ENCODE measurements around the gene DNAJC5G.
A peak's percentile ranks its signal among the peaks of the same experiment; 100 is the strongest.

DNAJC5G gene

DNA sequence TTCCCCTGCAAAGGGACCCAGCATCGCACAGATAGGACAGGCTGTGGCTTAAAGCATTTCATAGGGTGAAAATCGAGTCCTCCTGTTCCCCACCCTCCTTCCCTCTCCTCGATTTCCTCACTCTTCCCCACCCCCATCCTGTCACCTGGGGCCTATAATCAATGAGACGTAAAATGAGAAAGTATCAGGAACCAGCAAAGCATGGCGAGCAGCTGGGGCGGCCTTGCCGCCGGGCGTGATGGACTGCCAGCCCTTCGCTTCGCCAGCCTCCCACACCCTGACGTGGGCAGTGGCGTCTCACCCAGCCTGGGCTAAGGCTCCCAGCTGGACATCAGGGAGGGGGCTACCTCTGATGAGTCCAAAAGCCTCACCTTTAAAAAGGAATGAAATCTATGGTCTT is 23.5 kb upstream of the DNAJC5G start:
- WGBS, 2 experiments (ENCODE audit: insufficient coverage in 2 of 2) = 77 to 84% methylated on average over 8 to 11 of the region's 13 CpGs
- H3K36me3 ChIP-seq (ENCODE audit: control insufficient read depth, insufficient read depth, low read length) = no peaks in the 10 kb centered on the region
- no peak overlapping the region for H3K4me3 ChIP-seq (ENCODE audit: extremely low read depth, insufficient read depth, low read length, poor library complexity, severe bottlenecking)
- H3K27ac ChIP-seq (ENCODE audit: low read depth, low read length, severe bottlenecking) = no peak overlapping the region
- H3K9me3 ChIP-seq (ENCODE audit: control insufficient read depth, low read length) = no peaks in the 10 kb centered on the region
- H3K4me1 ChIP-seq (ENCODE audit: control insufficient read depth, insufficient read depth, low read length, poor library complexity, severe bottlenecking) = no peaks in the 10 kb centered on the region

DNA sequence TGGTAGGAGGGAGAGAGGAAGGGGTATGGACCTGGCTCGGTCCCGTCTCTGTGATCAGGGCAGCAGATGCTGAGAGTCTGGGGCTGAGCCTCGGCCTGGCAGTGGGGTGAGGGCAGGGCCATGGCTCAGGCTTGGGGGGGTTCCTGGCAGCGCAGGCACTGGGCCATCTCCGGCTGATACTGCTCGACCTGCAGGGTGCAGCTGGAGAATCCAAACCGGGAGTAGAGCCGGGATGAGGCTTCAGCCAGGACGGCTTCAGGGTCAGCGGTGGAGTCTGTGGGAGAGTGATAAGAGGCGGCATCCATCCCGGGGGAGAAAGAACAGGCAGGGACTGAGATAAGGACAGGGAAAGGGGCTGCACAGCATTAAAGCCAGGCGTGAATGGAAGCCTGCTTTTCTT is 20.0 kb upstream of the DNAJC5G start:
- Histone ChIP-seq H3K27ac (ENCODE audit: low read depth, low read length, severe bottlenecking) (no peak overlapping the region), H3K4me3 (ENCODE audit: extremely low read depth, insufficient read depth, low read length, poor library complexity, severe bottlenecking) (no peak overlapping the region), H3K36me3 (ENCODE audit: control insufficient read depth, insufficient read depth, low read length) (no peaks in the 10 kb centered on the region), H3K9me3 (ENCODE audit: control insufficient read depth, low read length) (no peaks in the 10 kb centered on the region), H3K4me1 (ENCODE audit: control insufficient read depth, insufficient read depth, low read length, poor library complexity, severe bottlenecking) (no peaks in the 10 kb centered on the region)
- WGBS, 2 experiments (ENCODE audit: insufficient coverage in 2 of 2) = 72 to 78% methylated on average over 8 to 10 of the region's 13 CpGs

DNA sequence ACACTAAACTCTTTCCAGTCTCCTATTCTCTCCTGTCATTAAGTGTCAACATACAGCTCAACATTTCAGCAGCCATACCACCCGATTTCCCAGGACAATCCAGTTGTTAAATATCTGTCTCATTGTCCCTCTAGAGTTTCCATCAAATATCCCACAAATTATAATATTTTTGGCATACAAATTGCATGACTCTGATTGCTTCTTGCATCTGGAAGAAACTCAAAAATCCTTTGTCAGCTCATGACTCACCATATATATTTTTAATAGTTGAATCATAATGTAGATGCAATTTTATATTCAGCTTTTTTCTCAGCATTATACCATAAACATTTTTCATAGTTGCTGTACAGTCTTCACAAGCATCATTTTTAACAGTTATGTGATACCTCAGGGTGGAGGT is 19.6 kb upstream of the DNAJC5G start:
- Histone ChIP-seq H3K4me3 (ENCODE audit: extremely low read depth, insufficient read depth, low read length, poor library complexity, severe bottlenecking) (no peak overlapping the region), H3K27ac (ENCODE audit: low read depth, low read length, severe bottlenecking) (no peak overlapping the region), H3K36me3 (ENCODE audit: control insufficient read depth, insufficient read depth, low read length) (no peaks in the 10 kb centered on the region), H3K9me3 (ENCODE audit: control insufficient read depth, low read length) (no peaks in the 10 kb centered on the region), H3K4me1 (ENCODE audit: control insufficient read depth, insufficient read depth, low read length, poor library complexity, severe bottlenecking) (no peaks in the 10 kb centered on the region)
- 45 to 67% methylated on average over 1 of the region's 1 CpG for WGBS, 2 experiments (ENCODE audit: insufficient coverage in 2 of 2)

DNA sequence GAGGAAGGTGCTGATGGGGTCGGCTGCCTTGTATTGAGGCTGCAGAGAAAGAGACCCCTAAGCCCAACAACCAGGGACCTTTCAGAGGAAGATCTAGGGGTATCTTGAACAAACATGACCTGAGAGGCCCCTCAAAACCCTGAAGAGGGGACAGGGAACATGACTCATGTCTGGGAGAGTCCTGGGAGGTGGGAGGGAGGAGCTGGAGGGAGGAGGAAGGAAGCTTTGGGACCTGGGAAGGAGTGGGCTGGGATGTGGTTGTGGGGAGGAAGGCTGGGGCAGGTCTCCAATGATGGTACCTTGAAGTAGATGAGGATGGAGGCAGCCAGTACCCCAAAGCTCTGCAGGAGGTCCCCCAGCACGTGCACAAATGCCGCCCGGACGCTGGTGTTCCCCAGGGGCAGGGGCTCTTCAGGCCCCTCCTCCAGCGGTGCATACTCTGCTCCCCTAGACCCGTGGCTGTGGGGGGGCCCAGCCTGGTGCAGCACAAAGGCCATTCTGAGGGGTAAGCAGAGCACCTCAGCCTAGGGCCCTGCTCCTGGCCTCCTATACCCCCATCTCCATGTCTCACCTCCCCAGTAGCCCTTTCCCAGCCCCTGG is 18.3 kb upstream of the DNAJC5G start:
- H3K27ac ChIP-seq (ENCODE audit: low read depth, low read length, severe bottlenecking) = no peak overlapping the region
- no peaks in the 10 kb centered on the region for H3K36me3 ChIP-seq (ENCODE audit: control insufficient read depth, insufficient read depth, low read length)
- H3K4me3 ChIP-seq (ENCODE audit: extremely low read depth, insufficient read depth, low read length, poor library complexity, severe bottlenecking) = no peak overlapping the region
- H3K9me3 ChIP-seq (ENCODE audit: control insufficient read depth, low read length) = no peaks in the 10 kb centered on the region
- no peaks in the 10 kb centered on the region for H3K4me1 ChIP-seq (ENCODE audit: control insufficient read depth, insufficient read depth, low read length, poor library complexity, severe bottlenecking)
- 83 to 88% methylated on average over 5 to 7 of the region's 7 CpGs for WGBS, 2 experiments (ENCODE audit: insufficient coverage in 2 of 2)

DNA sequence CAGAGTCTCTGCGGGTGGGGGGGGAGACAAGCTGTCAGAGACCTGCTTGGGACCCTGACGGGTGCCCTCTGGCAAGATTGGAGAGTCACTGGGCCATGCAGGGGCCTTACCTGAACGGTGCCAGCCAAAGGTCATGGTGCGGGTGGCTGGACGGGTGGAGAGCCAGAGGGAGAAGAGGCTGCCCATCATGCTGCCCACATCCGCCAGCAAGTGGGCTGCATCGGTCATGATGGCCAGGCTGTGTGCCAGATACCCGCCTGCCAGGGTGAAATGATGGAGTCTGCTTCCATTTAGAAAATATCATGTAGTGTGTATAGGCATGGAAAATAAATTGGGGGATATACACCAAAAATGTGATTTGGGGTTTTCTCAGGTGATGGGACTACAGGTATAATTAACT is 17.2 kb upstream of the DNAJC5G start:
- no peak overlapping the region for H3K27ac ChIP-seq (ENCODE audit: low read depth, low read length, severe bottlenecking)
- H3K9me3 ChIP-seq (ENCODE audit: control insufficient read depth, low read length) = no peaks in the 10 kb centered on the region
- 83 to 92% methylated on average over 8 of the region's 8 CpGs for WGBS, 2 experiments (ENCODE audit: insufficient coverage in 2 of 2)
- H3K4me3 ChIP-seq (ENCODE audit: extremely low read depth, insufficient read depth, low read length, poor library complexity, severe bottlenecking) = no peak overlapping the region
- peaks cover 2% of the 10 kb centered on the region for H3K4me1 ChIP-seq (ENCODE audit: control insufficient read depth, insufficient read depth, low read length, poor library complexity, severe bottlenecking)
- no peaks in the 10 kb centered on the region for H3K36me3 ChIP-seq (ENCODE audit: control insufficient read depth, insufficient read depth, low read length)

DNA sequence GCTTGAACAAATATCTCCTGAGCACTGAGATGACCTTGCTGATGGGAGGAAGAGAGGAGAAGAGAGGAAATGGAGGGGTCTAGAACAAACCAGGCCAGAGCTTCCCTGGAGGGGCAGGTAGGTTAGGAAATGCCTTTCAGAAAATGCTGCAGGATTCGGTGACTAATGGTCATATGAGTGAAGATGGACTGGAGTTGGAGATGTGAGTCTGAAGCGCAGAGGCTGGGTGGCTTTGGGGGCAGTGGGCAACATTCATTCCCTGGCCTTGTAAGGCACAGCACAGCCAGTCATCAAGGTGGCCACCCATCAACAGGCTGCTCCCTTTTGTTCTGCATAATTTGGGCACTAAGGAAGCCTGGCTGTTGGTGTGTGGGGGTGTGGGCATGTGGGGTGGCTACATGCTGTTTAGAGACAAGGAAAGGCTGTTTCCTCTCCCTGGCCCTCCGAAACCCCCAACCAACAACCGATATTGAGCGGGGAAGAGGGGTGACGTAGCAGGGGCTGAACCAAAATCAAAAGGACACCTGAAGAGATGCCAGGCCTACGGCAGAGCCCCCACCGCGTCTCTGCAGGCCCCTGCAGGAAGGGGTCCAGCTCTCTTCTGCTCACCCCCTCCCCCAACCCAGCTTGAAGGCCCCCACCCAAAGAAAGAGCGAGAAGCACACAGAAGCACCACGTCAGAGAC is 13.8 kb upstream of the DNAJC5G start:
- H3K27ac ChIP-seq (ENCODE audit: low read depth, low read length, severe bottlenecking) = no peak overlapping the region
- no peak overlapping the region for H3K4me3 ChIP-seq (ENCODE audit: extremely low read depth, insufficient read depth, low read length, poor library complexity, severe bottlenecking)
- peaks cover 8% of the 10 kb centered on the region for H3K4me1 ChIP-seq (ENCODE audit: control insufficient read depth, insufficient read depth, low read length, poor library complexity, severe bottlenecking)
- H3K36me3 ChIP-seq (ENCODE audit: control insufficient read depth, insufficient read depth, low read length) = no peaks in the 10 kb centered on the region
- WGBS, 2 experiments (ENCODE audit: insufficient coverage in 2 of 2) = 36 to 76% methylated on average over 5 to 9 of the region's 11 CpGs
- no peaks in the 10 kb centered on the region for H3K9me3 ChIP-seq (ENCODE audit: control insufficient read depth, low read length)

DNA sequence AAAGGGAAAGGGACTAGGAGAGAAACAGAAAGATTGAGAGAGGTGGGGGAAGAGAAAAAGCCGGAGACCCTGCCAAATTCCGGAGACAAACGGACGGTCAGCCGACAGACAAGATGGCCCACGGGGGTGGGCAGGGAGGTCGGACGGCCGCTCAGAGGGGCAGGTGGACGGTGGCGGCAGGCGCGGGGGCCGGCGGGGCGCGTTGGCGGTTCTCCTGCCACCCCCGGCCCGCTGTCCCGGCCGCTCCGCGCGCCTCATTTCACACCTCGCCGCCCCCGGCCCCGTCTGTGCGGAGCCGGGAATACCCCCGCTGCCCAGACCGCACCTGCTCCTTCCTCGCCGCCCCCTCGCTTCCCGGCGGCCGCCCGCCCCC is 13.3 kb upstream of the DNAJC5G start:
- H3K4me1 ChIP-seq (ENCODE audit: control insufficient read depth, insufficient read depth, low read length, poor library complexity, severe bottlenecking) = peaks cover 8% of the 10 kb centered on the region
- 3% methylated on average over 23 to 35 of the region's 40 CpGs for WGBS, 2 experiments (ENCODE audit: insufficient coverage in 2 of 2)
- no peak overlapping the region for H3K4me3 ChIP-seq (ENCODE audit: extremely low read depth, insufficient read depth, low read length, poor library complexity, severe bottlenecking)
- H3K36me3 ChIP-seq (ENCODE audit: control insufficient read depth, insufficient read depth, low read length) = no peaks in the 10 kb centered on the region
- no peaks in the 10 kb centered on the region for H3K9me3 ChIP-seq (ENCODE audit: control insufficient read depth, low read length)
- H3K27ac ChIP-seq (ENCODE audit: low read depth, low read length, severe bottlenecking) = no peak overlapping the region

DNA sequence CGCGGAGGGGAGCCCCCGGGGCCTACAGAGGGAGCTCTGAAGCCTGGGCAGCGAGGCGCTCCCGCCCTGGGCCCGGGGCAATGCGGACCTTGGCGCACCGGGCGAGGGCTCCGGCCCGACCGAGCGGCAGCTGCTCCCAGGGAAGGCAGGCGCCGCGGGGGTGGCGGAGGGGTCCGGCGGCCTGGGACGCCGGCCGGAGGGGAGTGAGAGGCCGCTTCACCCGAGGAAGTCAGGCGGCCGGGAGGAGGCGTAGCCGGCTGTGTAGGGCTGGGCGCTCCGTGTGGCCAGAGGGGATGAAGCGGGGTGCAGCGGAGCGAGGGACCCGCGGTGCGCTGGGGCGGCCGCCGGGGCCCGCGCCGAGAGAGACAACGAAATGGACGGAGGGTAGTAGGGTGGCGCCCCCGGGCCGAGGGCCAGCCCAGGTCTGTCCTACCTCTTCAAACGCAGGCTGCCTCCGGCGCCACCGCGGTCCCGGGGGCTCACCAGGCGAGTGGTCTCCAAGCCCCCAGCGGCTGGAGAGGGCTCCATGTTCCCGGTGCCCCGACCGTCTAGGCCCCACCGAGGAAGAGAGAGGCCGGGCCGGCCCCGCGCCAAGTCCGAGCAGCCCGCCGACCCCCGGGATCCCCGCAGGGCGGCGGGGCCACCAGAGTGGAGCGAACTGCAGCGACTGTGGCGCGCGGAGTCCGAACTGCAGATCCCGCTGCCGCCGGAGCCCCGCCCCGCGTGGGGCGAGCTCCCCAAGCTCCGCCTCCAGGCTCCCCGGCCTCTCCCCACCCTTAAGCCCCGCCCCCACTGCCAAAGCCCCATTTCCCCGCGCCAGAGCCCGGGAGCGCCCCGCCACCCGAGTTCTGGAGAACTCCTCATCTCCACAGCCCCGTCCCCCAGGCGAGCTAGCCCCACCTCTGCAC is 12.6 kb upstream of the DNAJC5G start, which contains the start of gene SLC30A3:
TSS of gene SLC30A3 (minus strand) at position 669 of the 908 bp plus-strand sequence. CDS start at position 528, 141 bp downstream.
- WGBS, 2 experiments (ENCODE audit: insufficient coverage in 2 of 2) = 1% methylated on average over 51 to 81 of the region's 96 CpGs
- Histone ChIP-seq H3K4me1 (ENCODE audit: control insufficient read depth, insufficient read depth, low read length, poor library complexity, severe bottlenecking) (peaks cover 8% of the 10 kb centered on the region), H3K27ac (ENCODE audit: low read depth, low read length, severe bottlenecking) (no peak within 1 kb of the TSS), H3K4me3 (ENCODE audit: extremely low read depth, insufficient read depth, low read length, poor library complexity, severe bottlenecking) (peak within 1 kb of the TSS; percentile 31), H3K36me3 (ENCODE audit: control insufficient read depth, insufficient read depth, low read length) (no peaks in the 10 kb centered on the region), H3K9me3 (ENCODE audit: control insufficient read depth, low read length) (no peaks in the 10 kb centered on the region)

DNA sequence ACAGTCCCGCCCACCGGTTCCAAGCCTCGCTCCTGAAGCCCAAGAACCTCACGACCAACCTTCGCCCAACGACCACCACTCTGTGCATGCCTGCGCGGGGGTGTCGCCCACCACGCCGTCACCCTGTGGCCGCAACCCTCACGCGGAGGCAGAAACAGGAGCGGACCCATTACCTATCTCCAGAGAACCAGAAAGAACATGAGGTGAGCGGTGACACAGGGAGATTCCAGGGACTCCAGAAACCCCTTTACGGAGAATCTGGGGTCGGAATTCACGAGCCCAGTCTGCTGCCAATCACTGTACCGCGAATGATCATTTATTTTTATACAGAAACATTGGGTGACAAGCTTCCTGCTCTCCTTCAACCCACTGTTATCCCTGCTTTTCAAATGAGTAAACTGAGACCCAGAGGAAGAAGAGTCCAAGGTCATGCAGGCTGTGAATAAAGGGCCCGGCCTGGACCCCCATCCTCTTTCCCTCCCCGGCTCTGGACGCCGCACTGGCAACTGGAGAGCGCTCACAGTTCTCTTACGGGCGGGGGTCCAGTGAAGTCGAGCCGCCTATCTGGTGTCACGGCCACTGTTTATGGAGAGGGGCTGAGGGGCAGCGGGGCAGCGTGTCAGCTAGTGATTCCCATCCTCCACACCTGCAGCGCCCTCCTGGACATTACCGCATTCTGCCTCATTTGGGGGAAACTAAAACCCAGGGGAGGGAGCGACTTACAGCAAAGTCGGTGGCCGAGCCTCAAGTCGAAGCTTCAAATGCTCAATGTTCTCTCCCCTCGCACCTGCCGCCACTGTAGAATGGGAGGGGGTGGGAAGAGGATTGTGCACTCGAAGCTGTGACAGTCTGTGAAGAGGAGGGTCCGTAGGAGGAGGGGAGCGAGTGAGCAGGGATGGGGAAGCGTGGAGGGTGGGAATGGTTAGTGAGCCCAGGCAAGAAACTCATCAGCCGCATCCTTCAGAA is 11.7 kb upstream of the DNAJC5G start:
- WGBS, 2 experiments (ENCODE audit: insufficient coverage in 2 of 2) = 2 to 3% methylated on average over 30 to 31 of the region's 46 CpGs

DNA sequence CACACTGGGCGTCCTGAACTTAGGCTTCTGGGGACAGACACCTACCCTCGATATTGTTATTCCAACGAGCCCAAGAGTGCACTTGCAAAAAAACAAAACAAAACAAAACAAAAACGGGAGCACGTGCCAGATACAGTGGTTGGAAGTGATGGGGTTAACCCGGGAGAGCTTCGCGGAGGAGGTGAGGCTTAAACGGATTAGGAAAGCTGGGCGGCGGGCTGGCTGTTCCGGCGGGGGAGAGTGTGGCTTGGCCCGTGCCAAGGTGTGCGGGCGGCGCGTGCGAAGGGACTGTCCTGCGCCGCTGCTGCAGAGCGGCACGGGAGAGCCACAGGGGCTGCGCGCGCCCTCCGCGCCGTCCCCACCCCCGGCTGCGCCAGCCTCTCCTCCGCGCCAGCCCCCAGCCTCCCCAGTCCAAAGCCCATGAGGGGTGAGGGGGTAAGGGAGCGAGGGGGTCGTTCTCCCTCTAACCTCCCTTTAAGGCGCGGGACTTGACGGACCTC is 10.9 kb upstream of the DNAJC5G start:
- no peaks in the 10 kb centered on the region for H3K36me3 ChIP-seq (ENCODE audit: control insufficient read depth, insufficient read depth, low read length)
- peak overlapping the region; percentile 32 for H3K4me3 ChIP-seq (ENCODE audit: extremely low read depth, insufficient read depth, low read length, poor library complexity, severe bottlenecking)
- no peaks in the 10 kb centered on the region for H3K9me3 ChIP-seq (ENCODE audit: control insufficient read depth, low read length)
- 1% methylated on average over 12 to 18 of the region's 38 CpGs for WGBS, 2 experiments (ENCODE audit: insufficient coverage in 2 of 2)
- H3K4me1 ChIP-seq (ENCODE audit: control insufficient read depth, insufficient read depth, low read length, poor library complexity, severe bottlenecking) = peaks cover 8% of the 10 kb centered on the region
- H3K27ac ChIP-seq (ENCODE audit: low read depth, low read length, severe bottlenecking) = no peak overlapping the region

More for the DNA sequence above, 11.7 kb upstream of the DNAJC5G start:
- H3K4me1 ChIP-seq (ENCODE audit: control insufficient read depth, insufficient read depth, low read length, poor library complexity, severe bottlenecking) = peaks cover 8% of the 10 kb centered on the region
- H3K9me3 ChIP-seq (ENCODE audit: control insufficient read depth, low read length) = no peaks in the 10 kb centered on the region
- H3K36me3 ChIP-seq (ENCODE audit: control insufficient read depth, insufficient read depth, low read length) = no peaks in the 10 kb centered on the region
- H3K4me3 ChIP-seq (ENCODE audit: extremely low read depth, insufficient read depth, low read length, poor library complexity, severe bottlenecking) = peak overlapping the region; percentile 31
- H3K27ac ChIP-seq (ENCODE audit: low read depth, low read length, severe bottlenecking) = no peak overlapping the region
